Activated CD8-positive, alpha-beta T cell treated with anti-CD3 and anti-CD28 coated beads for 36 hours (primary cell): ENCODE results near the gene COMTD1. TPM values are rescaled to one million over a fixed set of nuclear protein-coding genes. Genes with fewer than 3 reads are reported as not detected.
A peak's percentile ranks its signal among the peaks of the same experiment; 100 is the strongest.
"Not testable (repeated sequence)": the region's sequence is repeated elsewhere in the genome, so short reads cannot be mapped to it uniquely, and the experiment has no call there.

ENCODE experiments used
- ATAC-seq: fragments of 200-7000 bp; cut with Tn5 transposase; one replicate; pipeline ENCODE4 v1.10.0; 2021; ENCODE audit warnings: mild to moderate bottlenecking, moderate library complexity
- CTCF ChIA-PET: fragments of 350-600 bp; sonication (Branson Sonifier 250); formaldehyde crosslinking; loops from one replicate; lab custom pipeline; 2021; ENCODE audit warnings: antibody characterized with exemption; lab: Charles Lee
- POLR2A ChIA-PET: fragments of 350-600 bp; sonication (Branson Sonifier 250); formaldehyde crosslinking; loops from one replicate; lab custom pipeline; 2021; ENCODE audit warnings: antibody characterized with exemption; lab: Charles Lee
- DNase-seq: peaks from one replicate; pipeline ENCODE4 v3.0.0-alpha.2; 2020
- H3K27ac Mint-ChIP-seq: one replicate; pipeline ENCODE4 v1.8.0; 2021; ENCODE audit warnings: mild to moderate bottlenecking, mixed read lengths
- H3K27me3 Mint-ChIP-seq: one replicate; pipeline ENCODE4 v1.8.0; 2021; ENCODE audit warnings: mixed read lengths
- H3K36me3 Mint-ChIP-seq: one replicate; pipeline ENCODE4 v1.8.0; 2021; ENCODE audit warnings: low read depth, mixed read lengths
- H3K4me1 Mint-ChIP-seq: one replicate; pipeline ENCODE4 v1.8.0; 2021; ENCODE audit warnings: low read depth, mixed read lengths
- H3K4me3 Mint-ChIP-seq: one replicate; pipeline ENCODE4 v1.8.0; 2021; ENCODE audit warnings: mild to moderate bottlenecking, moderate library complexity, mixed read lengths
- H3K9me3 Mint-ChIP-seq: one replicate; pipeline ENCODE4 v1.8.0; 2021; ENCODE audit warnings: mixed read lengths
- intact Hi-C: fragments of 100-400 bp; cut with micrococcal nuclease; formaldehyde crosslinking; loops from one replicate; pipeline ENCODE4 v1.10.0; 2022
- total RNA-seq, 2 experiments: library from RNA; stranded (reverse); gene quantifications; one replicate each; pipeline ENCODE4 v1.2.3, GENCODE V29; 2021
- TF ChIP-seq, protein P1 (sequence below): fragments of 200-600 bp; IDR thresholded peaks from one replicate; pipeline ENCODE4 v1.8.0; 2022; ENCODE audit warnings: antibody characterized with exemption, mild to moderate bottlenecking

COMTD1 gene
- total RNA-seq, 2 experiments from 2014 or later: 54.5 to 58.1 TPM

DNA sequence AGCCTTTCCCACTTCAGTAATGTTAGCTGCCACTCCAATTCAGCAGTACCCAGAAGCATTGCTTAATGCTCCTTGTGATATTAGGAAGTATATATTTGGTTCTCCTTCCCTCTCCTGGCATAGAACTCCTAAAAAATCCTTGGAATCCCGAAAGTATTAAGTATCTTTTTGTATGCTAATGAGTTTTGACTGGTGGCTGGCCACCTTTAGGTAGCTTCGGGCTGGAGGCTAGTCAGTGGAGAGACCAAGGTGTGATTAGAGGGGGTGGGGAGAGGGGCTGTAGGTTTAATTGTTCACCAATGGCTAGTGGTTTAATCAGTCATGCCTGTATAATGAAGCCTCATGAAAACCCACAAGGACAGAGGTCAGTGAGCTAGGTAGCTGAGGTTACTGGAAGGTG is 12.2 kb downstream of the COMTD1 start:
- peaks cover 58% of the 10 kb centered on the region for H3K4me1 Mint-ChIP-seq
- TF ChIP-seq, protein P1, sequence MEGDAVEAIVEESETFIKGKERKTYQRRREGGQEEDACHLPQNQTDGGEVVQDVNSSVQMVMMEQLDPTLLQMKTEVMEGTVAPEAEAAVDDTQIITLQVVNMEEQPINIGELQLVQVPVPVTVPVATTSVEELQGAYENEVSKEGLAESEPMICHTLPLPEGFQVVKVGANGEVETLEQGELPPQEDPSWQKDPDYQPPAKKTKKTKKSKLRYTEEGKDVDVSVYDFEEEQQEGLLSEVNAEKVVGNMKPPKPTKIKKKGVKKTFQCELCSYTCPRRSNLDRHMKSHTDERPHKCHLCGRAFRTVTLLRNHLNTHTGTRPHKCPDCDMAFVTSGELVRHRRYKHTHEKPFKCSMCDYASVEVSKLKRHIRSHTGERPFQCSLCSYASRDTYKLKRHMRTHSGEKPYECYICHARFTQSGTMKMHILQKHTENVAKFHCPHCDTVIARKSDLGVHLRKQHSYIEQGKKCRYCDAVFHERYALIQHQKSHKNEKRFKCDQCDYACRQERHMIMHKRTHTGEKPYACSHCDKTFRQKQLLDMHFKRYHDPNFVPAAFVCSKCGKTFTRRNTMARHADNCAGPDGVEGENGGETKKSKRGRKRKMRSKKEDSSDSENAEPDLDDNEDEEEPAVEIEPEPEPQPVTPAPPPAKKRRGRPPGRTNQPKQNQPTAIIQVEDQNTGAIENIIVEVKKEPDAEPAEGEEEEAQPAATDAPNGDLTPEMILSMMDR: no peak
- H3K36me3 Mint-ChIP-seq: peaks cover 56% of the 10 kb centered on the region
- no peak for DNase-seq
- H3K9me3 Mint-ChIP-seq: no peaks in the 10 kb centered on the region
- POLR2A ChIA-PET: interaction anchor here (1.1 to 6.2 kb wide), 3 partner anchors 9 to 112 kb away, joined by 3 to 56 read pairs (median 3); partner anchors contain the start of genes SAMD8 and VDAC2
- no peak overlapping the region for H3K4me3 Mint-ChIP-seq
- intact Hi-C loops: no loop called here
- ATAC-seq: no peak
- H3K27ac Mint-ChIP-seq: peak overlapping the region; percentile 69
- H3K27me3 Mint-ChIP-seq: no peaks in the 10 kb centered on the region
- CTCF ChIA-PET: interaction anchor here (0.7 to 3.0 kb wide), 3 partner anchors 12 to 35 kb away, joined by 3 to 17 read pairs (median 4); partner anchors contain the start of genes COMTD1 and VDAC2

GRCh38 chr10:75221492-75221891 is 14.3 kb downstream of the COMTD1 start:
- ChIA-PET CTCF (interaction anchor here (1.2 to 1.5 kb wide), 2 partner anchors 11 to 33 kb away, joined by 3 read pairs; partner anchors contain the start of gene VDAC2), POLR2A (interaction anchor here (1.5 to 6.2 kb wide), 3 partner anchors 10 to 14 kb away, joined by 5 to 56 read pairs (median 7); partner anchors contain the start of genes COMTD1 and VDAC2)
- ATAC-seq, H3K4me3 Mint-ChIP-seq, H3K27me3 Mint-ChIP-seq, H3K9me3 Mint-ChIP-seq, intact Hi-C loops, DNase-seq: not testable (repeated sequence)
- Mint-ChIP-seq H3K36me3 (peaks cover 68% of the 10 kb centered on the region), H3K27ac (peak overlapping the region; percentile 7), H3K4me1 (peaks cover 53% of the 10 kb centered on the region)

GRCh38 chr10:75220274-75220673 is 15.5 kb downstream of the COMTD1 start:
- intact Hi-C loops: no loop called here
- Mint-ChIP-seq H3K4me3 (no peak overlapping the region), H3K9me3 (no peaks in the 10 kb centered on the region), H3K4me1 (peaks cover 52% of the 10 kb centered on the region), H3K27ac (peak overlapping the region; percentile 18), H3K36me3 (peaks cover 67% of the 10 kb centered on the region), H3K27me3 (no peaks in the 10 kb centered on the region)
- CTCF ChIA-PET: interaction anchor here (0.6 to 1.4 kb wide), 5 partner anchors 9 to 16 kb away, joined by 3 to 6 read pairs (median 3); partner anchors contain the start of genes COMTD1 and VDAC2
- no peak for ATAC-seq
- no peak for DNase-seq
- TF ChIP-seq, protein P1: no peak
- POLR2A ChIA-PET: interaction anchor here (2.5 kb wide), 1 partner anchor 10 kb away, joined by 12 read pairs; no protein-coding TSS in a partner anchor

DNA sequence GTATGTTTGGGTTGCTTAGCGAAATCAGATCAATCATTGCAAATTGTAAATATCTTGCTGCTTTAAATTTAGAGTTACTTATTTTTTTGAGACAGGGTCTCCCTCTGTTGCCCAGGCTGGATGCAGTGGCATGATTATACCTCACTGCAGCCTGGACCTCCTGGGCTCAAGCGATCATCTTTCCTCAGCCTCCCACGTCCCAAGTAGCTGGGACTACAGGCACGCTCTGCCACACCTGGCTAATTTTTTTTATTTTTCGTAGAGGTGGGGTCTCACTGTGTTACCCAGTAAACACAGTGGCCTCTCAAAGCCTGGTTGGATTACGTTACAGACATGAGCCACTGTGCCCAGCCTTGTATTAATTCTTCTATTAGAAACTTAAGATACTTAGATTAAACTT is 23.4 kb downstream of the COMTD1 start:
- no peak for ATAC-seq
- TF ChIP-seq, protein P1: no peak
- Mint-ChIP-seq H3K4me1 (peaks cover 49% of the 10 kb centered on the region), H3K9me3 (no peaks in the 10 kb centered on the region), H3K4me3 (peak overlapping the region; percentile 98), H3K27ac (peak overlapping the region; percentile 100), H3K36me3 (peaks cover 43% of the 10 kb centered on the region), H3K27me3 (no peaks in the 10 kb centered on the region)
- ChIA-PET POLR2A (interaction anchor here (0.6 to 6.3 kb wide), 5 partner anchors 12 to 100 kb away, joined by 3 to 106 read pairs (median 15); partner anchors contain the start of genes COMTD1 and SAMD8), CTCF (interaction anchor here (0.7 to 8.5 kb wide), 6 partner anchors 12 to 743 kb away, joined by 3 to 57 read pairs (median 28); partner anchors contain the start of gene COMTD1)
- intact Hi-C loops: no loop called here
- DNase-seq: no peak

- H3K27me3 Mint-ChIP-seq: no peaks in the 10 kb centered on the region
- DNase-seq (peak; percentile 65), ATAC-seq (no peak)
- peaks cover 42% of the 10 kb centered on the region for H3K4me1 Mint-ChIP-seq
- H3K9me3 Mint-ChIP-seq: no peaks in the 10 kb centered on the region
- TF ChIP-seq, protein P1: no peak
- H3K4me3 Mint-ChIP-seq: peak overlapping the region; percentile 98
- H3K36me3 Mint-ChIP-seq: peaks cover 35% of the 10 kb centered on the region
- ChIA-PET POLR2A (interaction anchor here (0.9 to 6.3 kb wide), 14 partner anchors 9 to 99 kb away, joined by 3 to 106 read pairs (median 6); partner anchors contain the start of genes COMTD1 and SAMD8), CTCF (interaction anchor here (0.8 to 8.5 kb wide), 9 partner anchors 10 to 97 kb away, joined by 3 to 57 read pairs (median 6); partner anchors contain the start of gene COMTD1)
- intact Hi-C loops: no loop called here
- H3K27ac Mint-ChIP-seq: peak overlapping the region; percentile 100
Measured at GRCh38 chr10:75211007-75211691, 24.6 kb downstream of the COMTD1 start.
